Measurements from ENCODE around the gene HIBADH. TPM values are rescaled to one million over a fixed set of nuclear protein-coding genes. Genes with fewer than 3 reads are reported as not detected.
"Not testable (repeated sequence)": the region's sequence is repeated elsewhere in the genome, so short reads cannot be mapped to it uniquely, and the experiment has no call there.

The HIBADH gene
- total RNA-seq, 4 donors from 2014 or later: 38.9 to 58.8 (median 52.2) TPM

DNA sequence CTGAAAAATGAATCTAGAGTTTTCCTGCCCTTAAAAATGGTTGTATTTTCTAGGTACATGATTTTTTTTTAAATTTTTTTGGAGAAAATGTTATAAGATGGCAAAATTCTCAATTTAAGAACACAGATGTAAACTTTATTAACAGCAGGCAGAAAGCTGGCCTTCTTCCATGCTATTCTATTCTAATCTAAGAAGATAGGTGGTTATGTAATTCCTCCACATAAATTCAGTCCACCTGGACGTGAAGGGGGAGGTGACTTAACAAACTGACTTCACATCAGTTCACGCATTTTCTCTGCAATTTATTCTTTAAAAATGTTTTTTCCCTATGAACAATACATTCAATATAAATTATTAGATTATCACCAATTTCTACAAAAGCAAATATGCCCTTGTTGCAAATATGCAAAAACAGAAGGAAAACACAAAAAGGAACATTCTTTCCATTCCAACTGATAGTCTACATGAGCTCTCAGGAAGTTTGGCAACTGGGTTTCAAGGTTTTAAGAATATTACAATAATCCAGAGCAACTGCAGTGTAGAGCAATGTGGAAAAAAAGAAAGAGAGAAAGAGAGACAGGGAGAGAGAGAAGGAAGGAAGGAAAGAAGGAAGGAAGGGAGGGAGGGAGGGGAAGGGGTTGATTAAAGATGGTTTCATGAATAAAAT lies 76.8 kb downstream of the HIBADH start:
- no peak for DNase-seq
- H3K9me3 ChIP-seq: no peaks in the 10 kb centered on the region
- TF ChIP-seq CTCF (IDR thresholded peaks at IDR 0.05) (no peak), POLR2A (IDR thresholded peaks at IDR 0.05) (no peak)
- no peak overlapping the region for H3K27ac ChIP-seq
- H3K27me3 ChIP-seq: no peaks in the 10 kb centered on the region
- H3K4me1 ChIP-seq: no peaks in the 10 kb centered on the region
- no peak overlapping the region for H3K4me3 ChIP-seq
- intact Hi-C loops (cut with DNase I; ENCODE audit: low total_unique reads): no loop called here
- H3K36me3 ChIP-seq: no peaks in the 10 kb centered on the region

GRCh38 chr7:27581906-27582305 lies 80.8 kb downstream of the HIBADH start:
- no peak for TF ChIP-seq POLR2A (IDR thresholded peaks at IDR 0.05)
- TF ChIP-seq CTCF (IDR thresholded peaks at IDR 0.05): no peak
- Histone ChIP-seq H3K27ac (no peak overlapping the region), H3K27me3 (no peaks in the 10 kb centered on the region), H3K36me3 (no peaks in the 10 kb centered on the region), H3K4me1 (no peaks in the 10 kb centered on the region), H3K9me3 (no peaks in the 10 kb centered on the region), H3K4me3 (no peak overlapping the region)
- DNase-seq: no peak
- intact Hi-C loops (cut with DNase I; ENCODE audit: low total_unique reads): no loop called here

GRCh38 chr7:27581119-27581518 lies 81.6 kb downstream of the HIBADH start:
- H3K27me3 ChIP-seq: no peaks in the 10 kb centered on the region
- H3K4me3 ChIP-seq: no peak overlapping the region
- TF ChIP-seq POLR2A (IDR thresholded peaks at IDR 0.05): no peak
- no peak for TF ChIP-seq CTCF (IDR thresholded peaks at IDR 0.05)
- H3K36me3 ChIP-seq: no peaks in the 10 kb centered on the region
- H3K9me3 ChIP-seq: no peaks in the 10 kb centered on the region
- DNase-seq: no peak
- intact Hi-C loops (cut with DNase I; ENCODE audit: low total_unique reads): no loop called here
- H3K27ac ChIP-seq: no peak overlapping the region
- H3K4me1 ChIP-seq: no peaks in the 10 kb centered on the region

GRCh38 chr7:27579565-27579964 lies 83.1 kb downstream of the HIBADH start:
- Histone ChIP-seq H3K27ac (no peak overlapping the region), H3K4me1 (no peaks in the 10 kb centered on the region), H3K4me3 (no peak overlapping the region), H3K9me3 (no peaks in the 10 kb centered on the region), H3K36me3 (no peaks in the 10 kb centered on the region), H3K27me3 (no peaks in the 10 kb centered on the region)
- DNase-seq: no peak
- TF ChIP-seq POLR2A (IDR thresholded peaks at IDR 0.05) (no peak), CTCF (IDR thresholded peaks at IDR 0.05) (no peak)
- intact Hi-C loops (cut with DNase I; ENCODE audit: low total_unique reads): loop anchor here (10.0 kb wide), 1 partner anchor 345 kb away; no protein-coding TSS in a partner anchor

- DNase-seq, H3K4me1 ChIP-seq, H3K27ac ChIP-seq, H3K27me3 ChIP-seq, H3K36me3 ChIP-seq, H3K4me3 ChIP-seq, H3K9me3 ChIP-seq: not testable (repeated sequence)
- intact Hi-C loops (cut with DNase I; ENCODE audit: low total_unique reads): loop anchor here (10.0 kb wide), 1 partner anchor 343 kb away; no protein-coding TSS in a partner anchor
These were observed 84.5 kb downstream of the HIBADH start for GRCh38 chr7:27578169-27578568.
